K562 (cell line): Measurements from ENCODE around the gene PPIP5K2. TPM values are rescaled to one million over a fixed set of nuclear protein-coding genes. Genes with fewer than 3 reads are reported as not detected.
A peak's percentile ranks its signal among the peaks of the same experiment; 100 is the strongest.

Experiments used
- CREBBP ChIP-seq: IDR thresholded peaks from one replicate; pipeline ENCODE4 v1.6.1; 2012; ENCODE audit warnings: low read depth, mild to moderate bottlenecking, control low read depth, inconsistent platforms, low read length
- CTCF ChIP-seq, 3 experiments: IDR thresholded peaks in 2 of 3; conservative IDR thresholded peaks in 1 of 3; 2 replicates each; pipeline ENCODE4 v1.5.1; 2011 to 2012; ENCODE audit warnings: low read length in 3 of 3, mild to moderate bottlenecking in 3 of 3, control low read depth in 2 of 3, improper control_type of control experiment in 1 of 3, inconsistent platforms in 1 of 3, low read depth in 1 of 3, mixed read lengths in 1 of 3, moderate library complexity in 1 of 3; ENCODE audit not compliant: insufficient read depth in 2 of 3
- EZH2 ChIP-seq: IDR thresholded peaks from 2 replicates; pipeline ENCODE4 v1.6.1; 2012; ENCODE audit warnings: low read depth, mild to moderate bottlenecking, inconsistent platforms, low read length, borderline replicate concordance
- FOXP1 ChIP-seq: sonication (generic); formaldehyde crosslinking; IDR thresholded peaks from 2 replicates; pipeline ENCODE4 v1.8.0; 2022; ENCODE audit warnings: mild to moderate bottlenecking, missing genetic modification reagents
- GTF3C2 ChIP-seq: IDR thresholded peaks from 3 replicates; pipeline ENCODE4 v1.6.1; 2011; ENCODE audit warnings: borderline replicate concordance, mild to moderate bottlenecking, moderate library complexity; ENCODE audit not compliant: insufficient read length; ENCODE audit errors: extremely low read depth
- HDAC1 ChIP-seq, 2 experiments: fragments of 450-650 bp; IDR thresholded peaks; 2 replicates each; pipeline ENCODE4 v1.6.1; 2016 to 2017; ENCODE audit warnings: inconsistent platforms in 1 of 2, mild to moderate bottlenecking in 1 of 2, moderate library complexity in 1 of 2
- NFATC3 ChIP-seq: fragments of 450-650 bp; IDR thresholded peaks from 2 replicates; pipeline ENCODE4 v1.6.1; 2017; ENCODE audit warnings: mild to moderate bottlenecking
- PHF8 ChIP-seq: fragments of 200-600 bp; sonication (generic); IDR thresholded peaks from 2 replicates; pipeline ENCODE4 v1.6.1; 2012; ENCODE audit warnings: mixed run types, mild to moderate bottlenecking, inconsistent platforms, low read length, moderate library complexity, borderline replicate concordance
- SMARCE1 ChIP-seq: fragments of 450-650 bp; IDR thresholded peaks from 2 replicates; pipeline ENCODE4 v1.7.1; 2016; ENCODE audit warnings: mild to moderate bottlenecking
- SRSF1 ChIP-seq: fragments of 200-400 bp; formaldehyde crosslinking; IDR thresholded peaks from 2 replicates; pipeline ENCODE4 v1.6.1; 2017; ENCODE audit warnings: mild to moderate bottlenecking, low read depth, low read length, moderate library complexity
- THAP12 ChIP-seq: fragments of 250-450 bp; sonication (Bioruptor Pico); IDR thresholded peaks from 2 replicates; pipeline ENCODE4 v1.9.0; 2021; ENCODE audit warnings: mild to moderate bottlenecking, inconsistent platforms
- UBTF ChIP-seq, 2 experiments: IDR thresholded peaks; 2 replicates each; pipeline ENCODE4 v1.6.1; 2012; ENCODE audit warnings: improper control_type of control experiment in 2 of 2, low read depth in 2 of 2, low read length in 2 of 2, borderline replicate concordance in 1 of 2
- YBX1 ChIP-seq: fragments of 450-650 bp; IDR thresholded peaks from 2 replicates; pipeline ENCODE4 v1.7.1; 2016; ENCODE audit warnings: mild to moderate bottlenecking
- ZNF133 ChIP-seq: fragments of 250-450 bp; sonication (Bioruptor Pico); IDR thresholded peaks from 2 replicates; pipeline ENCODE4 v1.4.0; 2020; ENCODE audit warnings: mild to moderate bottlenecking
- ZNF263 ChIP-seq: sonication (generic); formaldehyde crosslinking; IDR thresholded peaks from 2 replicates; pipeline ENCODE4 v1.8.0; 2022; ENCODE audit warnings: mild to moderate bottlenecking, missing genetic modification reagents, borderline replicate concordance
- ZNF551 ChIP-seq: fragments of 250-450 bp; sonication (Bioruptor Pico); IDR thresholded peaks from 2 replicates; pipeline ENCODE4 v1.5.0; 2021; ENCODE audit warnings: mild to moderate bottlenecking, moderate library complexity
- ZNF584 ChIP-seq: fragments of 200-800 bp; sonication (Bioruptor generic); IDR thresholded peaks from 2 replicates; pipeline ENCODE4 v1.6.1; 2016; ENCODE audit warnings: low read depth, mild to moderate bottlenecking, missing genetic modification characterization, missing compliant biosample characterization
- ZNF696 ChIP-seq: fragments of 250-450 bp; sonication (Bioruptor Pico); conservative IDR thresholded peaks from 2 replicates; pipeline ENCODE4 v1.4.0; 2020; ENCODE audit warnings: mild to moderate bottlenecking, moderate library complexity
- polyA plus RNA-seq, 8 experiments: library from polyadenylated mRNA; depleted of rRNA in 4 of 8; stranded (reverse) in 5 of 8; unstranded in 3 of 8; fragments of >200 nt; fragmentation: Nextera tagmentation in 2 of 8; fragmentation: Illumina TruSeq in 1 of 8; extraction: Ambion mirVana in 2 of 8; extraction: Trizol in 1 of 8; gene quantifications; 2 replicates each; pipeline versions ENCODE4 v1.2.1 to v1.2.3, GENCODE V29; 2011 to 2014; ENCODE audit warnings: inconsistent platforms in 1 of 8, missing spikeins in 1 of 8
- total RNA-seq, 7 experiments: library from RNA; depleted of rRNA in 6 of 7; stranded (reverse); fragments of >200 nt in 6 of 7; fragmentation: Illumina TruSeq in 2 of 7; extraction: Trizol in 2 of 7; gene quantifications; 2 replicates each; pipeline versions ENCODE4 v1.2.1 to v1.2.3, GENCODE V29; 2011 to 2021; ENCODE audit warnings: low replicate concordance in 1 of 7

The PPIP5K2 gene
- total and polyA plus RNA-seq, 9 of the 15 experiments (the other 6 are each of a cell fraction or from before 2014, with no cell fraction given), result 39.4 to 150 (median 99.1) TPM

- TF ChIP-seq PHF8 (peak; percentile 72; the same call in 1 of the 2 replicates), YBX1 (no peak), FOXP1 (CRISPR knock-in tag) (peak; percentile 38), HDAC1 (IDR thresholded peaks at IDR 0.05) (0 out of 4 replicates have a peak, but pooled peaks of 1 of the 2 experiments have one; percentile 31), GTF3C2 (no peak), CREBBP (no peak), ZNF263 (CRISPR knock-in tag) (peak; percentile 97), CTCF (IDR thresholded peaks at IDR 0.05 in 2 of 3, conservative IDR thresholded peaks at IDR 0.05 in 1 of 3; ENCODE audit: insufficient read depth in 2 of 3, low read depth in 1 of 3, low read length in 3 of 3) (peak in 2 of 3 experiments; percentile 8 to 24; a peak in 2 of 6 replicates), ZNF133 (CRISPR knock-in tag) (no peak), SRSF1 (no peak), ZNF584 (CRISPR knock-in tag) (no peak), SMARCE1 (no peak), NFATC3 (no peak), EZH2 (no peak), ZNF551 (CRISPR knock-in tag) (no peak), UBTF (IDR thresholded peaks at IDR 0.05; ENCODE audit: borderline replicate concordance in 1 of 2, low read depth in 2 of 2, low read length in 2 of 2) (peak; percentile 47 to 73; a peak in 2 of 4 replicates), ZNF696 (CRISPR knock-in tag) (no peak), THAP12 (CRISPR knock-in tag) (peak; percentile 77)
These were observed 138.4 kb downstream of the PPIP5K2 start, which contains the start of gene MACIR (continued) for GRCh38 chr5:103258368-103258956.
